DMS114 treated with DMSO at 0.1 percent for 48 hours (cell line): ENCODE data around the gene PRAC2.

Experiments
- DNase-seq: peaks from one replicate; lab custom pipeline; 2025; ENCODE audit not compliant: unreplicated experiment; lab: John Stamatoyannopoulos, UW

Gene PRAC2

DNA sequence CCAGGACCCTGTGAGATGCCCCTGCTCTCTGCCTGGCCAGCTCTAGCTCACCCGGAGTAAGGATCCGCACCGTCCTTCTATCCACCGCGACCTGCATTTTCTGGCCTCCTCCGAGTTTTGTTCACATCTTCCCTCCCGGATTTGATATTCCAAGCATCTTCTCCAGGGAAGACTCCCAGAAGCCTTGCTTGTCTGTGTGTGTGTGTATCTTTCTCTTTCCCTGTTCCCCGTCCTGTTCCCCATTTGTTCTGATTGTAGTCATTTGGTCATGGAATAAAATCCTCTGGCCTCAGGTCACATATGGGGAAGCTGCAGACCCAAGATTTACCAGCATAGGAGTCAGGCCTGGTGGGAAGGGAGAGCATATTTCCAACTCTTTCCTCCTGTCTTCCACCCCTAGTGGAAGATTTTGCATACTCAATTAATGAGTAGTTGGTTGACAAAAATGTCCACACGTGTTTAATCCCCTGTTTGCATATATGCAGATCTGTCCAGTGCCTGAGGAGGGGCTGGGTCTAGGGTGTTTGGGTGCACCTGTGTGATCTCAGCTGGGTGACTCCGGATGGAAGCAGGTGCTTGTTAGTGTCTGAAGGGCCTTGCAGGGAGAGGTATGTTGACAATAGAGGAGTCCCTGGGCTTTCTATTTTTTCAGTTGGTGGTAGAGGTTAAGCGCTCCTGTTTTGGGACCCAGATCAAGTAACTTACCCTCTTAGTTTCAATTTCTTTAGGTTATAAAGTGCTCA is 2.5 kb upstream of the PRAC2 start:
- no peak for DNase-seq

DNA sequence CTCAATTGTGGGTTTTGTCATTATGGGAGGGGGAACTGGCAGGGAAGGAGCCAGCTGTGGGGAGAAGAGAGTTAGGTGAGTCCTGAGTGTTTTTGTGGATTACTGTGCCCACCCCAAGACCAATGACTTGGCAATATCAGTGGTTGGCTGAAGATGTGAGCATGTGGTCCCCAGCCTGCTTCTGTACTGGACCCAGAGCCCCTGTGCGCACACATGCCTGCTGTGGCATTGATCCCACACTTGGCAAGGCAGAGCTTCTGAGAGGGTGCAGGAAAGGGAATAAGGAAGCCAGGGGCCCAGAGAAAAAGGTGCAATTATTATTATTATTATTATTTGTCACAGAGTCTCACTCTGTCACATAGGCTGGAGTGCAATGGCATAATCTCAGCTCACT is 2.0 kb upstream of the PRAC2 start:
- DNase-seq, result no peak

DNA sequence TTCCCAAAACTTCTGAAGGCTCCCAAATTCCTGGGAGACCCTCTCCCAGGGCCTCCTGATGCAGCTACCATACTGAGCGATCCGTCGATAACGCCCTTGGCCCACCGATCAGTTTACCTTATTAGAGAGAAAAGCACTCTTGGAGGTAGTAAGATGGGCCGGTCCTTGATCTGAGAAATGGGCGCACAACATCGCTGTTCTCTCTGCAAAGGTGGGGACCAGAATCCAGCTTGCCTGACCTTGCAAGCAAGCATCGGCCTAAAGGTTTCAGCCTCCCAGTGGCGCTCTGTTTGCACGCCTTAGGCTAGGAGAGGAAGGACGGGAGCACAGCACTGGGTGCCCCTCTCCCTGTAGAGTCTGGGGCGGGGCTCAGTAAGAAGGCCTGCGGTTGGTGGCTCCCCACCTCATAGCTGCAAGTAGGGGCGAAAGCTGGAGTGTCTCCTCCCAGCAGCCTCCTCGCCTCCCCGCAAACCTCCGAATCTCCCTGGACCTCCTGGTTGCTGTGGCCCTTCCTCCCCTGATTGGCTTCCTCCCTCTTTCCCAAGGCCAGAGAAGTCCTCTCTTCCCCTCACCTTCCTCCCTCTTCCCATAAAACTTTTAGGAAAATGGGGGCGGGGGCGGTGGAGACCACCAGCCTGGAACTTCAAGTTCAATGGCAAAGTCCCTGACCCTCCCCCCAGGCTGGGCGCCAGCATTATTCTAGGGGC is 631 bp upstream of the PRAC2 start, which contains the start of gene PRAC1:
TSS of gene PRAC1 (minus strand) at position 318 of the 707 bp plus-strand sequence. CDS start at position 192, 126 bp downstream.
- DNase-seq, result no peak

DNA sequence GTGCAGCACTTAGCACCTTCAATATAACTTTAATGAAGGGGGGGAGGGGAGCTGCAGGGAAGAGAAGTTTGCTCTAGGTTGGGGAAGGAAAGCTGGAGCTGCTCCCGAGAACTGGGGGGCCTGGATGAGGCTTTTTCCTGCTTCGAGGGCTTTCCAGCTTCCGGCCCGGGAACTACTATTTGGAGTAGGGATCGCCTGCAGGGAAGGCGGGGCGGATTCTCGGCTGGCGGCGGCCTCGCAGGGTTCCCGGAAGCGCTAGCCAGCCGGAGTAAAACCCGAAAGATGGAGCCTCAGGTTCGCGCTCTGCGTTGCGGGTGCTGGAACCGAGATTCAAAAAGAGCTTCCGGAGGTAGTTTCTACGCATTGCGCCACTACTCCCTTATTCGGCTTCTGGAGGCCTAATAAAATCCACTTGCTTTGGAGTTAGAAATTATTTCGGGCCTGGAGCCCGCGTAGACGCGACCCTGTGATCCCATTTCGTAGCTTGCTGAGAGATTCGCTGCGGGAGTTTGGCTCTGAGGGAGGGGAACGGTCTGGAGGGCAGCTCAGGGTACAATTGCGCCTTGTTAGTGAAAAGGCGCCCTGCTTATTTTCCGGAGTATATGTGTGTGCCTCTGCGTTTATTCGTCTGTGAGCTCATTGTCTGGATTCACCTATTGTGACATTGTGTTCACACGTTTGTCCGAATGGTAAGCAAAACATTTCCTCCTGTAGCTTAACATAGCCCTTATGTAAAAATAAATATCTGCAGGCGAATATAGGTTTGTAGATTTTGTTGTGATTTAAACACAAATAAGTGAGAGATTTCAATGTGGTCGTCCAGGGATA is 652 bp downstream of the PRAC2 start:
- no peak for DNase-seq

DNA sequence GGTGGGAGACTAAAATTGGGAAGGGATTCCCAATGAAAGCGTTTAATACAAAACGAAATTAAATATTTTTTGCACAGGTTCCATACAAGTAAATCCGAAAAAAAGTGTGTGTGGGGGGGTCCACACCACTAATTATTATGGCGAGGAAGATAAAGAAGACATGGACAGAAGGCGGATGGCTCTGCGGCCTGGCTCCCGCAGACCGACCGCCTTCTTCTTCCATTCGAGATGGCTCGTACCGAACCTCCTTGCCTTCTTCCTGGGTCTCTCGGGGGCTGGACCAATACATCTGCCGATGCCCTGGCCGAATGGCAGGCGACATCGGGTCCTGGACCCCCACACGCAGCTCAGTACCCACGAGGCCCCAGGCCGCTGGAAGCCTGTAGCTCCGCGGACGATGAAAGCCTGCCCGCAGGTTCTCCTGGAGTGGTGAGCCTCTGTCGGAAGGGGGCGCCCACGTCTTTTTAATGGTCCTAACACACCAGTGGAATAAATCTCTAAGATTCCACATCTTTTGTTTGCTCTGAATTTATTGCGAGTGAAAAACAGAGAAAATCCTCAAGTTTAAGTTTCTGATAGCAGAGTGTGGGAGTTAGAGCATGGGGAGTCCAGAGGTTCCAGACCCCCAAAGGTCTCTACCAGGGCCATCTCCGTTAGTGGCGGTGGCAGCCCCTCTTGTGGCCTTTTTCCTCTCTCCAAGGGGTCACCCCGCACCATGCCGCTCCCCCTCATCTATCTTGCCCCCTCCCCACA is 1.4 kb downstream of the PRAC2 start:
- peak; percentile 17 for DNase-seq

DNA sequence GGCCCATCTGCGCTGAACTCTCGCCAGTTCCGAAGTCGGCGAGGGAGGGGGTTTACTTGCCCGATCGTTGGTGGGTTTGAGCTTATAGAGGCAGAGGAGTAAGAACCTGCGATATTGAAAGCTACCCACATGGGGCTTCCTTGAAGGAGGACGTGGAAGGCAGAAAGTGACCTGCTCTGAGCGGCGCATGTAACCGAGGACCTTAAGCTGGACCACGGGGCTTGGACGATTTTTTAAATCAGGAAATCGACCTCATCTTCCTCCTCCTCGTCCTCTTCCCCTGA is 2.0 kb downstream of the PRAC2 start:
- no peak for DNase-seq

DNA sequence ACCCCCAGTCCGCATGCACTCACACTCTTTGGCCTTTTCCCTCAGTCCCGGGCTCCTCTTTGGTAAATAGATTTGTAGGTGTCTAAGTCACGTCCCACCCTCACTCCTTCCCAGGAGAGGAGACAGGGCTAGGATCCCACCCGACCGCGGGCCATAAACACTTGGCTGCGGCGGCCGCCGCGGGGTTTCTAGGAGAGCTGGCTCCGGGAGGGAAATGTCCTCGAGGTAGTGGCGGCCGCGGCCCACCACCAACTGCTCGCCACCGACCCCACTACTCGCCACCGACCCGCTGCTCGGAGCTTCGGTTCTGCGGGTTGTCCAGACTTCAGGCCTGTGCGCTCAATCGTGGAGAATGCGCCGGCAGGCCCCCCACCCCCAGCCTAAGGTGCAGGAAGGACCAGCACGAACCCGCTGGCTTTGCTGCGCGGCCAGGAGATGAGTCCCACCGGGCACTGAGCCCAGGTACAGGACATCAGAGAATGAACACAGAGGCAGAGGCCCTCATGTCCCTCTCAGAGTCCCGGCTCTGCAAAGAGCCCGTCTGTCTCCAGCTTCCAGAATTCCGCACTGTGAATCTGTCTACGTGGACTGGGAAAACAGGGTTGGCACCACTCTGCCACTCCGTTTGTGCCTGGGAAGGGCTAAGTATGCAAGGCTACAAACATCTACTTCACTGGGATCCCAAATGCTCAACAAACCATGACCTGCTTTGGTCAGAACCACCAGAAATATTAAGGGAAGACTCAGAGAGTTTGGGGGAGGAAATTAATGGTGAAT is 2.5 kb downstream of the PRAC2 start:
- DNase-seq, result no peak

DNA sequence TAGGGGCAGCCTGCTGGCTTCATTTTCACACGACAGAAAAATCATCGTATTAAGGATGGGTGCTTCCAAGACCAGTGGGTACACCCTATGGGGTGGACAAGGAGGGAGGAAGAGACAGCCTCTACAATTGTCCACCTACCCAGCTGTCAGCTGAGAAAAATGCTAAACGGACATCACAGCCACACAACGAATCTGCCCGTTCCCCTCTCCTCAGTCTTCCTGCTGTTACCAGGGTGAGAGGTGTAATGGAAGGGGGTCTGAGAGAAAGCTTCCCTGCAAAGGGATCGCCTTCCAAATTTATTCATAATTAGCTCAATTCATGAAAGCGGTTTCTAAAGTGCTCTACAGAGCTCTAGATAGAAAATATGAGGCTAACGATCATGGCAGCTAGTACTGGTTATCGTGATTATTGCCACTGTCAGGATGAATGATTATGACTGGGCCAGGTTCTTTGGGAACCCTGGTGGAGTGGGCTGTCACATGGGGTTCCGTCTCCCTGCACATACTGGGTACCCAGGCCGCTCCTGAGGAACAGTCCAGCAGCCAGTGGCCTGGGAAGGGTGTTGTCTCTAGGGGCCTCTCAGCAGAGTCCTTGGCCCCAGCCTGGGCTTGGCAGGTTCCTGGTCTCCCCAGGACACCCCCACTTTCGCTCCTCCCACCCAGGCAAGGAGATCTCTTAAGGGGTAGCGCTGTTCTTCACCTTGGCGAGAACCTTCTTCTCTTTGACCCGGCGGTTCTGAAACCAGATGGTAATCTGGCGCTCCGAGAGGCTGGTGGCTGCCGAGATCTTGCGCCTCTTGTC is 3.3 kb downstream of the PRAC2 start:
- DNase-seq, result no peak

DNA sequence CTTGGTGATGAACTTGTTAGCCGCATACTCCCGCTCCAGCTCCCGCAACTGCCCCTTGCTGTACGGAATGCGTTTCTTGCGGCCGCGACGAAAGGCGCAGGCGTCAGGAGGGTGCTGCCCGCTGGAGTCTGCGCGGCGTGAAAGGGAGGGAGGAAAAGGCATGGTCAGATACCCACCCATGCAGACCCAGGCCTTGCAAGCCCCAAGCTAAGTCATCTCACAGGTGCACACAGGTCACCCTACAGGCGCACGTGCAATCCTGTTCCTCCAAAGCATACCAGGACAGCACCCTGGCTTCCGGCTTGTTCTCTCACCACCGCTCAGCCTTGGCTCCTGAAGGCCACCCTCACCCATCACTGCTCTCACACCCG is 3.9 kb downstream of the PRAC2 start:
- DNase-seq, result no peak

DNA sequence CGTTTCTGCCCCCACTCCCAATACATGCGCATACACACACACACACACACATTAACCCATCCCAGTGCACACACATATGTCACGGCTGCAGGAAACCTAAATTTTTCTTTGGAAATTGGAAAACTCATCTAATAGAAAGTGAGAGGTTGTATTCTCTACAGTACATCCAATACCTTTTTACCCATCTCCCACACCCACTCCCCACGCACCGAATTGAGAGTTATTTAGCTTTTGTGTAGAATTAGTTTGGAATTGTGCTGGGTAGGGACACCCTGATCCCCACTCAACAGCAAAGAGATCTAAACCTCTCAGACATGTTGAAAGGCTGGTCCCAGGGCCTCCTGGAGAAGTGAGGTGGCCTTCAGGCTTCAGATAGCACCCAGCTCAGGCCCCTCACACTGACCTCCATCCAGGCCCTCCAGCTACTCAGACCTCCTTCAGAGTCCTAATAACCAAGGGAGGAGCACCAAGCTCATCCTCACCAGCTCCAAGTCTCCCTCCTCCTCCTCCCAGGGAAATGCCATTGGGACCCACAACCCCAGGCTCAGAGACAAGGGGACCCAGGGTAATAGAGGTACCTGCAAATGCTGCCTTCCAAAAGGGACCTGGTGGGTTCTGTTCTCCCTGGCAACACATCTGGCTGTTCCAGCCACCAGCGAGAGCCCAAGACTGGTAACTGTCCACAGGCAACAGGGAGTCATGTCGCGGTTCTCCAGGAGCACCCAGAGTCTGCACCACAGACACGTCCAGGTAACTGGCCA is 4.6 kb downstream of the PRAC2 start:
- no peak for DNase-seq

DNA sequence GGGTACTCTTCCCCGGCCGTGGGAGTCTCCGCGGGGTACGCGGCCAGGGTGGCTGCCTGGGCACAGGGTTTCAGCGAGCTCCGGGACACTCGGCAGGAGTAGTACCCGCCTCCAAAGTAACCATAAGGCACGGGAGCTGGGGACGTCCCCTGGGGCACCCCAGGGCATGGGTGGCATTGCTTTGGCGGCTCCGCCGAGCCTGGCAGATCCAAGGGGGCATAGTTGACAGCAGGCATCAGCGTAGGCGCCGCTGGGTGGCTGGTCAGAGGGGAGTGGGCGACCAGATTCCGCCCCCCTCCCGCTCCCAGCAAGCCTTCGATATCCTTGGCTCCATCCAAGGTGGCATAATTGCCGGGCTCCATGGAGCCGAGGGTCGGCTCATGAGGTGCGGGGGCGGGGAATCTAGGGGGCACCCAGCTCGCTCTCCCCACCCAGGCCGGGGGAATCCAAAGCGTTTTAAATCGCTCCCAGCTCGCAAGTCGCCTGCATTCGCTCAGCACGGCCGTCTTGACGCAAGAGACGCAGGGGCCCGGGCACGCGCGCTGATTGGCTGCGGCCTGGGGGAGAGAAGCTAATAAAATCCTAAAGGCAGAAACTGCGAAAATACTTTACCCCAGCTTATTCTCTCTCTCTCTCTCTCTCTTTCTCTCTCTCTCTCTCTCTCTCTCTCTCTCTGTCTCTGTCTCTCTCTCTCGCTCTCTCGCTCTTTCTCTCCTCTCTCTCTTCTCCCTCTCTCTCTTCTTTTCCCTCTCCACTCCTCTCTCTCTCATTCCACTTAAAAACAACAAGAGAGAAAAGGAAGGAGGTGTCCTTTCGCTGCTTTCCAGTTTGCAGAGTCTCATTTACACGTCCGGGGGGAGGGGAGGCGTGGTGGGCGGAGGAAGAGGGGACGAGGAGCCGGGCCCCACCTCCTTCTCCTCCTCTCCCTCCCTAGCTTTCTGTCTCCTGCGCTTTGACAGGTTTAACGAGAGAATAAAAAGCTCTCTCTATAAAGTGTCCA is 5.5 kb downstream of the PRAC2 start, which contains the start of gene HOXB13:
TSS of gene HOXB13 (minus strand) at position 519 of the 1,000 bp plus-strand sequence. CDS start at position 362, 157 bp downstream.
- peak; percentile 40 for DNase-seq

DNA sequence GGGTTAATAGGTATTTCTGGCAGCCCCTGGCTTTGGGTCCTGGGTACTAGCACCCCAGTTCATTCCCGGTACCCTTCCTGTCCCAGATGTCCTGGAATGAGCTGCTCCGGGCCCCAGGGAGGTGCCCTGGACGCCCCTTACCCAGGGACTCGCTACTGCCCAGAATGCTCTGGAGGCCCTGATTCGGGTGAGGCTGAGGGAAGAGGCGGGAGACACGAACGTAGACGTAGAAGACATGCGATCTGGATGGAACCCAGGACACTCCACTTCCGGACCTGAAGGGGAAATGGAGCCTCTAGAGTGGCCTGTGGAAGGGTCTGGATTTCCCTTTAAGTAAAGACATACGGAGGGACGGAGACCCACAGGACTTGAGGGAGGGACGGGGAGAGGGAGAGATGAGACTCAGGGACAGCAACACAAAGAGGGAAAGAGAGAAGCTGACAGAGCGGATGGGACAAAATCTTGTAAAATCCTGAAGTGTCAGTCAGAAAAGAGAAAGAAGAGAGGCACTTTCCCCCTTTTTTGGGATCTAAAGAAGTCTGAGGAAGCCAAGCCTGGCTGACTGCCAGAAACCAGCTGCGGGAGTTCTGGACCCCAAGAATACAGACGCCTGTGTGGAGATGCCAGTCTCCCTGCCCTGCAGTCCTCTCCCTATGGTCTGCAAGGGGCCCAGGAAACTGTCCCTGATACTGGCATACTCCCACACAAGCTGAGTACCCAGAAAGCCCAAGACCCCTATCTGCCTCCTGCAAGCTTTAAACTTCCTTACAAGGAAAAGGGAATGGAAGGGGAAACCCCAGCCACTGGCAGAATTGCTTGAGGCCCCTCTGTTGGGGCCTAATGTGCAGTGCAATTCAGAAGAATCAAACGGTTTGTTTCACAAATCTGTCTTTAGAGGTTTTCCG is 6.6 kb downstream of the PRAC2 start:
- DNase-seq, result no peak

DNA sequence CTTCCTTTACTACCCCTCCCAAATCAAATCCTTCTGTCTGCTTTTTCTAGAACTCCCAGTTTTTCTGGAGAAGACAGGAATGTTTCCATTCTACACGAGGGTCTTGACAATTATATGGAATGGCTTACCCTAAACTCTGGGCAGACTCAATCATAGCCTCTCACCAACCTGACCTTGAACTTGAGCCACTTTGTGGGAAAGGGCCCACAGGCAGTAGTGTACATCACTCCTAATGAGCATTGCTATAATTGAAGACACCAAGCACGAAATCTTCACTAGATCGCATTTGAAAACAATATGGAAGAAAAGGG is 7.2 kb downstream of the PRAC2 start:
- DNase-seq, result no peak

DNA sequence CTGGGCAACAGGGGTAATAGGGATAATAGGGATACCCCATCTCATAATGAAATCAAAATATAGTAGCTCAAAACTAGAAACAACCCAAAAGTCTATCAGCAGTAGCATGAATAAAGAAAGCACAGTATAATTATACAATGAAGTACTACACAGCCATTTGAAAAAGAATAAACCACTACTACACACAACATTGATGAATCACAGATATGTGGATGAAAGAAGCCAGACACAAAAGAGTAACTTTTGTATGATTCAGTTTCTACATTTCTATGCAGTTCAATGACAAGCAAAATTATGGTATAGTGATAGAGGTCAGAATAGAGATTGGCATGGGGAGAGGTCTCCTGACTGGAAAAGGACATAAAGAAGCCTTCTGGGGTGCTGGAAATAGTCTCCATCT is 8.4 kb downstream of the PRAC2 start:
- no peak for DNase-seq

DNA sequence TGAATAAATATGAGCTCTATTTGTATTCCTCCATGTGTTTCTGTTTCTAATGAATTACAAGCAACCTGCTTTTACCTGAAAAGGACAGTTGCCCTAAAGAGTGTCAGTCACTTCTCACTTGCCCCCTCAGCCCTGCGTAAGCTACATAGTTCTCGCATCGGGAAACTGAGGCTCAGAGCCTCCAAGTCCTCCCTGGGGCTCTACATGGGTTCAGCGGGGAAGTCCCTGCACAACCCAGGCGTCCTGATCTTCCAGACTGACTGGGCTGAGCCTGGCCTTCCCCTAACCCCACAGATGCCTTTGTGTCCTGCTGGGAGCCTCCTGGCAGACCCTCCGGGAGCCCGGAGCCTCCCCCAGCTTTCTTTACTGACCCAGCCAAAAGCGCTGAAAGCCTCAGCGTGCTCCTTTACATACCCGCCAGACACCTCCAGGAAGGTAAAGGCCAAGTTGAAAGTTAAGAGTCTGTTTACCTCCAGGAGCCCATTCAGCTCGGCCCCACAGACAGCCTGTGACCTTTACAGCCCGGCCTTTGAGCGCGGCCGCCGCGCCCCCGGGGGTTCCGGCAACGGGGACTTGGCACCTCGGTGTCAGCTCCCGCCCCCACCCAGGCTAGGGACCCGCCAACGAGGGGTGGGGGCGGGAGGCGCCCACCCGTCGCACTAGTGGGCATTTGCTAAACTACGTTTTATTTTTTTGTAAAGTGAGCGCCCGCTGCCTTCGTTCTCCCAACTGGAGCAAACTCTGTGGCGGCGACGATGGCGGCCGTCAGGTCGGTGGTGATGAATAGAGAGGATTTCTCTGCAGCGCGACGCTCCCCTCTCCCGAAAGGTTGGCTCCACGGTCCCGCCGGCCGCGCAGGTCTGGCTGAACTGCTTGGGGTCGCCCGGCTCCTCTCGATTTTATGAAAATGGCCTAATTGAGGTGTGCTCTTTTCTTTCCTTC is 10.0 kb downstream of the PRAC2 start:
- DNase-seq, result no peak
